ENCODE measurements around the gene TLE6. TPM values are rescaled to one million over a fixed set of nuclear protein-coding genes. Genes with fewer than 3 reads are reported as not detected.
A peak's percentile ranks its signal among the peaks of the same experiment; 100 is the strongest.

Gene TLE6
- total and polyA plus RNA-seq, 2 of the 13 experiments (the other 11 are each of a cell fraction or from before 2014, with no cell fraction given) = 0.24 to 5.5 TPM

DNA sequence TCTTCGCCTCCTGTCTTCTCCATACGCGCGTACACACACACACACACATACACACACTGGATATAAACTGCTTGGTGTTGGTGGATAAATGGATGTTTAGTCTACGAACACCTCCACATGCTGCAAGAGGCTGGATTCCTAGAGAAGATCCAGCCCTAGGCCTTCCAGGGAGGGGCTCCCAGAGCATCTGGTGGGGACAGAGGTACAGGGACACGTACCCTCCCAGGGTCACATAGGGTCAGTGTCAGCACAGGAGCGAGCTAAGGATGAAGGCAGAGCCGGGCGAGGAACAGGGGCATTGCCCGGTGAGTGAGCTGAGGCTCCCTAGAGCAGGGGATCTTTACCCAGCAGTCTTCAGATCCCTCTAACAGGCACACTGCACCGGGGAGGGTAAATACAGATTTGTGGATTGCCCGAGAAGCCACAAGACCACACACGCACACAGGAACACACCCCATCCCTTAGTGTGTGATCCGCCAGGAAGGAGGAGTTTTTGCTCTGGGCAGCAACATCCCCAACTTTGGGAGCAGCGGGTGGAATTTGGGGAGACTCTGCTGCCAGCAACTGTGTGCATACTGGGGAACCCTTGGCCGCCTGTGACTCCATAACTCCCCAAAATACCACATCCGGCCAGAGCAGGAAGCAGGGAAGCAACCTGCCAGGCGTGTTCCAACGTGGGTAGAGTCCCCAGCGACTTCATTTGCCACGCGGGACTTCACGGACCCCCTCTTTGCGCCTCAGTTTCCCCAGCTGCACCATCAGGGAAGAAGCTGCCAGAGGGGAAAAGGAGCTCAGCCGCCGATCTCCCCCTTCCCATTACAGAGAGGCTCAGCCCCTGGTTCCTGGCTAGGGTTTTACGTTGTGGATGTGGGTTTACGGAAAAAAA, 57.5 kb downstream of the TLE6 start (continued):
- TF ChIP-seq, protein P1, sequence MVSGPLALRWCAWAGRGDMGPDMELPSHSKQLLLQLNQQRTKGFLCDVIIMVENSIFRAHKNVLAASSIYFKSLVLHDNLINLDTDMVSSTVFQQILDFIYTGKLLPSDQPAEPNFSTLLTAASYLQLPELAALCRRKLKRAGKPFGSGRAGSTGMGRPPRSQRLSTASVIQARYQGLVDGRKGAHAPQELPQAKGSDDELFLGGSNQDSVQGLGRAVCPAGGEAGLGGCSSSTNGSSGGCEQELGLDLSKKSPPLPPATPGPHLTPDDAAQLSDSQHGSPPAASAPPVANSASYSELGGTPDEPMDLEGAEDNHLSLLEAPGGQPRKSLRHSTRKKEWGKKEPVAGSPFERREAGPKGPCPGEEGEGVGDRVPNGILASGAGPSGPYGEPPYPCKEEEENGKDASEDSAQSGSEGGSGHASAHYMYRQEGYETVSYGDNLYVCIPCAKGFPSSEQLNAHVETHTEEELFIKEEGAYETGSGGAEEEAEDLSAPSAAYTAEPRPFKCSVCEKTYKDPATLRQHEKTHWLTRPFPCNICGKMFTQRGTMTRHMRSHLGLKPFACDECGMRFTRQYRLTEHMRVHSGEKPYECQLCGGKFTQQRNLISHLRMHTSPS (CRISPR knock-in tag; IDR thresholded peaks at IDR 0.05; ENCODE audit: low read depth) = no peak
- TF ChIP-seq ZNF709 (CRISPR knock-in tag; IDR thresholded peaks at IDR 0.05) (no peak), ZNF484 (CRISPR knock-in tag; IDR thresholded peaks at IDR 0.05; ENCODE audit: borderline replicate concordance, low read depth) (no peak), ZNF543 (CRISPR knock-in tag; IDR thresholded peaks at IDR 0.05) (no peak), PHF21A (CRISPR knock-in tag; IDR thresholded peaks at IDR 0.05) (peak; percentile 54; the same call in 1 of the 2 replicates), ZFP82 (CRISPR knock-in tag; IDR thresholded peaks at IDR 0.05; ENCODE audit: borderline replicate concordance) (0 out of 2 replicates have a peak, but pooled peaks have one; percentile 44), ZNF724P (CRISPR knock-in tag; IDR thresholded peaks at IDR 0.05; ENCODE audit: borderline replicate concordance) (peak; percentile 21; the same call in 1 of the 2 replicates), RAD21 (CRISPR knock-in tag; IDR thresholded peaks at IDR 0.05) (no peak), IKZF4 (CRISPR knock-in tag; IDR thresholded peaks at IDR 0.05; ENCODE audit: borderline replicate concordance, low read depth, not compliant biosample characterization) (peak; percentile 26), NCOR1 (IDR thresholded peaks at IDR 0.05; ENCODE audit: borderline replicate concordance, low read length) (no peak), ZNF354B (CRISPR knock-in tag; IDR thresholded peaks at IDR 0.05) (peak; percentile 85; the same call in 1 of the 2 replicates), MAFK (conservative IDR thresholded peaks at IDR 0.05 in 1 of 2, IDR thresholded peaks at IDR 0.05 in 1 of 2; ENCODE audit: low read length in 2 of 2) (no peak), RFX3 (CRISPR knock-in tag; IDR thresholded peaks at IDR 0.05) (no peak), PCBP1 (IDR thresholded peaks at IDR 0.05; ENCODE audit: borderline replicate concordance, low read depth, low read length) (no peak), ZNF160 (CRISPR knock-in tag; IDR thresholded peaks at IDR 0.05) (no peak), PRMT3 (CRISPR knock-in tag; IDR thresholded peaks at IDR 0.05; ENCODE audit: borderline replicate concordance, low read depth) (no peak), ZZZ3 (CRISPR knock-in tag; IDR thresholded peaks at IDR 0.05; ENCODE audit: borderline replicate concordance) (peak; percentile 31; the same call in 1 of the 2 replicates), SSRP1 (CRISPR knock-in tag; IDR thresholded peaks at IDR 0.05) (no peak), MIER3 (CRISPR knock-in tag; IDR thresholded peaks at IDR 0.05; ENCODE audit: borderline replicate concordance) (no peak), NRL (CRISPR knock-in tag; IDR thresholded peaks at IDR 0.05; ENCODE audit: borderline replicate concordance) (no peak), ZSCAN9 (CRISPR knock-in tag; IDR thresholded peaks at IDR 0.05; ENCODE audit: borderline replicate concordance) (no peak), ARNT (IDR thresholded peaks at IDR 0.05) (no peak), EP300 (IDR thresholded peaks at IDR 0.05; ENCODE audit: low read depth in 2 of 2, low read length in 2 of 2) (no peak), EP300 (CRISPR knock-in tag; IDR thresholded peaks at IDR 0.05; ENCODE audit: borderline replicate concordance) (no peak)
- TF ChIP-seq, protein P2, sequence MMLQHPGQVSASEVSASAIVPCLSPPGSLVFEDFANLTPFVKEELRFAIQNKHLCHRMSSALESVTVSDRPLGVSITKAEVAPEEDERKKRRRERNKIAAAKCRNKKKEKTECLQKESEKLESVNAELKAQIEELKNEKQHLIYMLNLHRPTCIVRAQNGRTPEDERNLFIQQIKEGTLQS (CRISPR knock-in tag; IDR thresholded peaks at IDR 0.05) = no peak
- TF ChIP-seq, protein P3, sequence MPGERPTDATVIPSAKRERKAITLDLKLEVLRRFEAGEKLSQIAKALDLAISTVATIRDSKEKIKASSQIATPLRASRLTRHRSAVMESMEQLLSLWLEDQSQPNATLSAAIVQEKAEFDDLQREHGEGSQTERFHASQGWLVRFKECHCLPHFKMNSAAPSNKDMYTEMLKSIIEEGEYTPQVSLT (CRISPR knock-in tag; IDR thresholded peaks at IDR 0.05; ENCODE audit: borderline replicate concordance, low read depth) = no peak

Measured in HepG2 (cell line).